ENCODE results near the gene STAC3.
A peak's percentile ranks its signal among the peaks of the same experiment; 100 is the strongest.

STAC3 gene

DNA sequence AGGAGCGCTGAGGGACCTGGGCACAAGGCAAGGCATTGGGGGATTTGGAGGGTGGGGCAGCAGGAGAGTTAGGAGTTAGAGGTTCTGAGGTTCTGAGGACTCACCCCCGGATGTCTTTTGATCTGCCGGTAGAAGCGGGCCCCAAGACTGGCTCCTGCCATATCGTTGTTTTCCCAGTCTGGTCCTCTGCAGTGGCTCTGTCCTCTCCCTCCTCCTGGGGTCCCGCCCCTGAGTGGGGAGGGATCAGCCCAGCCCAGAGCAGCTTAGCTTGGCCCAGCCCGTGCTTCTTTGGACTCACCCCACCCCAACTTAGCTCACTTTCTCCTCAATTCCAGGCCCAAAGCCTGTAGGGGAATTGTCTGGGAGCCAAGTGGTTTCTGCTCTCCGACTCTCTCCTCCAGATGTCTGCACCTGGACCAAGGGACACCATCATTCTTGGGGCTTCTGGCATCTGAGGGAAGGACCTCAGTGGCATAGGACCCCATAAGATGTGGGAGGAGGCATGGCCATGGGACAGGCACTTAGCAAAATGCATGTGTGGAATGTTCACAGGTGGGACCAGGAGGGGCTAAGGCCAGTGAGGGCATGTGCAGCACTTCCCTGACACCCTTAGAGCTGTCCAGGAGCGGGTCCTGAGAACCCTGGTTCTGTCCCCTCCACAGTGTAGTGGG, 13.9 kb downstream of the STAC3 start:
- DNase-seq = no peak

DNA sequence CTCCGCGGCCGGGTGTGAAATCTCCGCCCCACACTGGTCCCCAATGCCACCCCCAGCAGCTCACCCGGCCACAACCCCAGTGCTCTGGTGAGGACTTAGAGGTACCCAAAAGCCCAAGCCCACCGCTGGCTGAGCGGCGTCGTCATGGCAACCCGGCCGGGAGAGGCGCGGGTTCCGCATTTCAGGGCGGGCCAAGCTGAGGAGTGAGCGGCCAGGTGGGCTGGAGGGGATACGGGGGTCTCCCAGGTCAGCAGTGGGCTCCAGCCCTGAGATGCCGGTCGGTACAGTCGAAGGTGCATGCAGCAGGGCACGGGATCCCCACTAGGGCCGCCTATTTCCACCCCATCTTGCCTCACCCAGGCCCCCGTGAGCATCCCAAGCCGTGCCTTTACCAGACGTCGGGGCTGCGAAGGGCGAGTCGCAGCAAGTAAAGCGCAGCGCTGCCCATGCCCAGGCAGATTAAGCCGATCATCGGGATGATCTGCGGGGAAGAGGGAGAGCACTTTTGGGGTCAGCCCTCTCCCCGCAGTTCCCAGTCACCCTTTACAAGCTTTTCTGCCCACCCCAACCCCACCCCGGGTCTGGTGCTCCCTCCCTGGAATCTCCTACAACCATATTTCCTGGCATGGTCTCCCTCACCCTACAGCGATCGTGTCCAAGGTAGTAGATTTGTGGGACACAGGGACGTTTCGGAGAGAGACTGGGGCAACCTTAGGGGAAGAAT, 14.6 kb downstream of the STAC3 start:
- DNase-seq = no peak

DNA sequence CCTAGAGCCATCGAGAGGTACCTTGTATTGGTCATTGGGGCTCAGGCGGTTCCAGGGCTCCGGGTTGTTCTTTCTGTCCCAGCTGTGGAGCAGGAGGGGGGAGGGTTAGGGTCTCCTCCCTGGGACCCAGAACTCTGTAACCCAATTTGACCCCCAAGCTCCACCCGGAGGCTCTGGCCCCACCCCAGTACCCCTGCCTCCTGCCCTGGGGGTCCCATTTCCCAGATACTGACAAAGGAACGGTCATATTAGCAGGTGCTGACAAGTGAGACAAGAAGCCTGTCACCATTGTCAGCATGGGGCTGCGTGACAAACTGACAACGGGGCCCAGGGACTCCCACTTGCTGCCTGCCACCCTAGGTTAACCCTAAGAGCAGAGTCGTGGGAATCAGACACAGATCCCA, 15.3 kb downstream of the STAC3 start:
- no peak for DNase-seq

DNA sequence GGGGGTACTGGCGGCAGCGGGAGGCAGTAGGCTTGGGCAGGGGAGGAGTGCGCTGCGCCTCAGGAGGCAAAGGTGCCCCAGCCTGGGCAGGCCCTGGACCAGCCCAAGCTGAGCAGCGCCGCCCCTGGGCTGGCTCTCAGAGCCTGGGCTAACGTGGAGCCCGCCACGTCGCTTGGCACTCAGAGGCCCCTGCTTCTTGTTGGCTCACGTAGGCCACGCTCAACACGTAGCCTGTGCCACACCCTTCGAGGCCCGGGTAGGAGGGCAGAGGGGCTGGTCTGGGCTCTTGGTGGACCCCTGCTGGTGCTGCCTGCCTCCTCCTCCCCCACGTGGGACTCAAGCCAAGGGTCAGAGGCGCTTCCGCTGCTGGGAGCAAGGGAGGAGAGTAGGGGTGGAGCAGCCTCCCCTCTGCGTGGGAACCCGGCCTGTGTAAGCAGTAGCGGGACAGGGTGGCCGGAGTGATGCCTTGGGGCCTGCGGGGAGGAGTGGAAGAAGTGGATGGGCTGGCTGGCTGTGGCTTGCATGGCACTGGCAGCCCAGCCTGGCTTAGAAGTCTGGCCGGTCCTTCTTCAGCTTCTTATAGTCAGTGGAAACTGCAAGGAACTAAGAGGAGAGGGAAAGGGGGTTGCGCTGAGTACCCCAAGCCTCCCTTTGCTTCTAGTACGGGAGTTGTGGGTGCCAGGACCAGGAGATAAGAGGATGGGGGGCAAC, 15.8 kb downstream of the STAC3 start:
- DNase-seq = no peak

DNA sequence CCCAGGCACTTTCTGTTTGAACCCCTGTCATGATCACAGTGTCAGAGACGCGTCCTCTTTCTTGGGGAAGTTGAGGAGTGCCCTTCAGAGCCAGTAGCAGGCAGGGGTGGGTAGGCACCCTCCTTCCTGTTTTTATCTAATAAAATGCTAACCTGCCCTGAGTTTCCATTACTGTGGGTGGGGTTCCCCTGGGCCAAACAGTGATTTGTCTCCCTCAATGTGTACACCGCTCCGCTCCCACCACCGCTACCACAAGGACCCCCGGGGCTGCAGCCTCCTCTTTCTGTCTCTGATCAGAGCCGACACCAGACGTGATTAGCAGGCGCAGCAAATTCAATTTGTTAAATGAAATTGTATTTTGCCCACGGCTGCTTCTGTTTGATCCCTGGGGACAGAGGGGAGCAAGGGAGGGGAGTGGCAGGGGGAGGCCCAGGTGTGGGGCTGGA, 16.4 kb downstream of the STAC3 start:
- no peak for DNase-seq

DNA sequence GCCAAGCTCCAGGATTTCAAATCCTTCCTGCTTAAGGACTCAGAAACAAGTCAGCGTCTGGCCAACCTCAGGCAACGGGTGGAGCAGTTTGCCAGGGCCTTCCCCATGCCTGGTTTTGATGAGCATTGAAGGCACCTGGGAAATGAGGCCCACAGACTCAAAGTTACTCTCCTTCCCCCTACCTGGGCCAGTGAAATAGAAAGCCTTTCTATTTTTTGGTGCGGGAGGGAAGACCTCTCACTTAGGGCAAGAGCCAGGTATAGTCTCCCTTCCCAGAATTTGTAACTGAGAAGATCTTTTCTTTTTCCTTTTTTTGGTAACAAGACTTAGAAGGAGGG, 16.8 kb downstream of the STAC3 start:
- no peak for DNase-seq

DNA sequence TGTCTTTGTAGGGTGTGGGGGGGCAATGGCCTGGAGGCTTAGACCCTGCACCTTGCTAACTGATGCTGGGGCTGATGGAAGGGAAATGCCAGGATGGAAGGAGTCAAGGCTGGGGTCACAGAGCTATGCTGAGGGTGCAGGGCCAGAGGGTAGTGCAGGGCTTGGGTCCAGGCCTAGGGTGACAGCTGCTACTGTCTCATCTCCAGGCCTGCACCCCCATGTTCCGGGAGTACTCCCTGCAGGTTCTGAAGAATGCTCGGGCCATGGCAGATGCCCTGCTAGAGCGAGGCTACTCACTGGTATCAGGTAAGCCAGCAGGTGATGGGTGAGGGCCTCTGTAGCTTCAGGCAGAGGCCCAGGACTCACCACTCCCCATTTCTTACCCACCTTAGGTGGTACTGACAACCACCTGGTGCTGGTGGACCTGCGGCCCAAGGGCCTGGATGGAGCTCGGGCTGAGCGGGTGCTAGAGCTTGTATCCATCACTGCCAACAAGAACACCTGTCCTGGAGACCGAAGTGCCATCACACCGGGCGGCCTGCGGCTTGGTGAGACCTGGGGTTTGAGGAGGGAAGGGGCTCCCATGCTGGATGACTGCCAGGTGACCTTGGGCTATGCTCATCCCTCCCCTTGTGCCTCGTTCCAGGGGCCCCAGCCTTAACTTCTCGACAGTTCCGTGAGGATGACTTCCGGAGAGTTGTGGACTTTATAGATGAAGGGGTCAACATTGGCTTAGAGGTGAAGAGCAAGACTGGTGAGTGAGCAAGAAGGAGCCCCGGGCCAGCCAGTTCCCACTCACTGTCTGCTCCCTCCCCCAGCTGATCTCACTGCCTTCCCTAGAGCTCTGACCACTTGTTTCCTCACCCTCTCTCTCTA, 17.4 kb downstream of the STAC3 start:
- DNase-seq = no peak

DNA sequence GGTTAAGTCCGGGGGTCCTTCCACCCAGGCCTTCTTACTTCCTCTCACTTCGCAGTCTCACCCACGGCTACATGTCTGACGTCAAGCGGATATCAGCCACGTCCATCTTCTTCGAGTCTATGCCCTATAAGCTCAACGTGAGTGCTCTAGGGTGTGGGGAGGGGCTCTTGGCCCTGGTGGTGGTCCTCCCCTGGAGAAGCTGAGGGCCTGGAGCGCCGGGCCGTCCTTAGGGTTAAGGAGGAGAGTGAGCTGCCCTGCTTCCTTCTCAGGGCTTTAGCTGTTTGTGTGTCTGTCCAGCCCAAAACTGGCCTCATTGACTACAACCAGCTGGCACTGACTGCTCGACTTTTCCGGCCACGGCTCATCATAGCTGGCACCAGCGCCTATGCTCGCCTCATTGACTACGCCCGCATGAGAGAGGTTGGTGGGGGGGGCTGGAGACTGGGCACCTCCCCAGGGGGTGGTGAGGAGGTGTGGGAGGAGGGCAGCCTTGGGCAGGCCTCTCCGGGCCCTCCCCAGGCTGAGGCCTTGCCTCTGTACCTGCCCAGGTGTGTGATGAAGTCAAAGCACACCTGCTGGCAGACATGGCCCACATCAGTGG, 18.7 kb downstream of the STAC3 start:
- DNase-seq = no peak

DNA sequence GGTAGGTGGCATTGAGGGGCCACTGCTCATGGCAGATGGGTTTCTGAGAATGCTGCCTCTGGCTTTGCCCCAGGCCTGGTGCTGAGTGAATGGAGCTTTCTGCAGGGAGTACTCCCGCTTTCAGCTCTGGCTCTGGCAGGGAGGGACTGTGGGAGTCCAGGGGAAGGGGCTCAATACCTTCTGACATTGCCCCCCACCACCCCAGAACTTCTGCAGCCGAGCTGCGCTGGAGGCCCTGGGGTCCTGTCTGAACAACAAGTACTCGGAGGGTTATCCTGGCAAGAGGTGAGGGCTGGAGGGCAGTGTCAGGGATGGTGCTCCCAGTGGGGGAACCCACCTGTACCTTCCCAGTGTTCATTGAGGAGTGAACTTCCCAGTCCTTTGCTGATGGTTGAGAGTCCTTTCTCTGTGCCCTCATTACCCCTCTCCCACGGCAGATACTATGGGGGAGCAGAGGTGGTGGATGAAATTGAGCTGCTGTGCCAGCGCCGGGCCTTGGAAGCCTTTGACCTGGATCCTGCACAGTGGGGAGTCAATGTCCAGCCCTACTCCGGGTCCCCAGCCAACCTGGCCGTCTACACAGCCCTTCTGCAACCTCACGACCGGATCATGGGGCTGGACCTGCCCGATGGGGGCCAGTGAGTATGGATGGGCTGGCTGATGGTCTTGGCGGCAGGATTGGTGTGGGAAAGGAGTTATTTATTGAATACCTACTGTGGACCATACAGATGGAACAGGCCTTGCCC, 19.5 kb downstream of the STAC3 start:
- no peak for DNase-seq

DNA sequence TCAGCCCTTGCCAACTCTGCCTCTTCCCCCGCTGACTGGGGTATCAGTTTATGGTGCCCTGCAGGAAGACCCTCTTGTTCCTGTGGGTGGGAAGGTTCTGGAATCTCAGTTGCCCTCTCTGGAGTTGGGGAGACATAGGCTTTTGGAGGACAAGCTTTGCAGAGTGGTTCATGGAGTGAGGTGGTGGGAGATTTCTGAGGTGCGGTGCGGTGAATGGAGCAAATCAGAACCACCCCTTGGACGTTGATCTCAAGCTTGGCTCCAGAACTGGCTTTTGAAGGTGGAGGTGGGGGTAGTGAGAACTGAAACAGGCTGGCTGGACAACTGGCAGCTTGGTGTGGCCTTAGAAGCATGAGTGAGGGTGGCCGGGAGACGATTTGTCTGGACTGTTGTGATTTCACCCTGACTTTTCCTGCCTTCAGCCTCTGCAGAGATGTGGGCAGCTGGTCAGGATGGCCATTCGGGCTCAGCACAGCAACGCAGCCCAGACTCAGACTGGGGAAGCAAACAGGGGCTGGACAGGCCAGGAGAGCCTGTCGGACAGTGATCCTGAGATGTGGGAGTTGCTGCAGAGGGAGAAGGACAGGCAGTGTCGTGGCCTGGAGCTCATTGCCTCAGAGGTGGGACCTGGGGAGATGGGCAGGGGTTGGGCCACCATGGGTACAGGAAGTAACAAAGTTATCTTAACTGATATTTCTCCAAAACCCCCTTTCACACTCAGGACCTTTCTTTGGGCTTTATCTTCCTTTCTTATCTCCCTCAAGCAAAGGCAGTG, 20.4 kb downstream of the STAC3 start:
- DNase-seq = no peak

DNA sequence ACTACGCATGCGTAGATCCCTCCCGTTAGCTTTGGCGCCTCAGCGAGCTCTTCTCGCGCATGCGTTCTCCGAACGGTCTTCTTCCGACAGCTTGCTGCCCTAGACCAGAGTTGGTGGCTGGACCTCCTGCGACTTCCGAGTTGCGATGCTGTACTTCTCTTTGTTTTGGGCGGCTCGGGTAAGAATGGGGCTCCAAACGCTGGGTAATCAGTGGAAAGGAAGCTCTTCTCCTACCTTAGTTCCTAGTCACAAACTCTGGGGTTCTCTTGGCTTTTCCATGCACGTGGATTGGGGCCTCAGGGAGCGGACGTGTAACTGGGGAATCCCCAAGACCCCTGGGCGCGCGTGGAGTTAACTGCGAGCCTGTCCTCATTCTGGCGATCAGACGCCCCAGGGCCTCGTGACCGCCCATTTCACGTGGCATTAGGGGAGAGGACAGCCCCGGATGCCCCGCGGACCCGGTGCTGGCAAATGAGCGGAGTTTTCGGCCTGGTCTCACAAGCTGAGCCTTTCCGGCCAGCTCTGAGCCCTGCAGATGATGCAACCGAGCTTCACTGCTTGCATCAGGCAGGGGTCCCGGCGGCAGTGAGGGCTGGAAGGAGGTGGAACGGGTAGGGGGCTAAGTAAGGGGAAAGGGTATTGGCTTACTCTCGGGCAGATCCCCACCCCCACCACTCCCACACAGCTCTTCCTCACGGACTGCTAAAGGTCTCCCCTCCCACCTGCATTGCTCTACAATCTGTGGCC, 21.2 kb downstream of the STAC3 start, which contains the start of gene SHMT2:
Gene SHMT2 (plus strand): TSS at position 78 of the 747 bp plus-strand sequence. CDS start 68 bp downstream, at position 146.
- DNase-seq = peak in 55 of 56 donors; percentile 47 to 94 (median 85)

DNA sequence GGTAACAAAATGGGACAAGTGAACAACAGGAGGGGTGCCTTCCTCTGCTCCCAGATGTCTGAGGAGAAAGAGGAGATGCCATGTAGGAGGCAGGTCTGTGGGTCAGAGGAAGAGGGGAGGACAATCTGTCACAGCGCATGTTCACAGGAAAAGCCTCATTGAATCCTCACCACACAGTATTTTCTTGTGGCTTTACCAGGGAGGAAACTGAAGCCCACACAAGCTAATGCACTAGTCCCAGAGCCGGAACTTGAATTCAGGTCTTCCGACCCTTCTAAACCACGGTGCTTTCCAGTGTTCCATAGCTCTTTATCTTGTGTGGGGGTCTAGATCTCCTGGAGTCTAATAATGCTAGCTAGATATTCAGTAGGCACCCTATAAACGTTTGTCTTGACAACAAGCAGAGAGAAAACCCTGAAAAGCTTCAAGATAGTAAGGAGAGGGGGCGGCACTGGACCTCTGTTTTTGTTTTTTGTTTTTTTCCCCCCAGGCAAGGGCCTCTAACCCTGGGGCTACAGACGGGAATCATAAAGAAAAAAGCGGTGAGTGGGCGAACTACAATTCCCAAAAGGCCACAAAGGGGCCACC, 21.8 kb downstream of the STAC3 start:
- no peak for DNase-seq

DNA sequence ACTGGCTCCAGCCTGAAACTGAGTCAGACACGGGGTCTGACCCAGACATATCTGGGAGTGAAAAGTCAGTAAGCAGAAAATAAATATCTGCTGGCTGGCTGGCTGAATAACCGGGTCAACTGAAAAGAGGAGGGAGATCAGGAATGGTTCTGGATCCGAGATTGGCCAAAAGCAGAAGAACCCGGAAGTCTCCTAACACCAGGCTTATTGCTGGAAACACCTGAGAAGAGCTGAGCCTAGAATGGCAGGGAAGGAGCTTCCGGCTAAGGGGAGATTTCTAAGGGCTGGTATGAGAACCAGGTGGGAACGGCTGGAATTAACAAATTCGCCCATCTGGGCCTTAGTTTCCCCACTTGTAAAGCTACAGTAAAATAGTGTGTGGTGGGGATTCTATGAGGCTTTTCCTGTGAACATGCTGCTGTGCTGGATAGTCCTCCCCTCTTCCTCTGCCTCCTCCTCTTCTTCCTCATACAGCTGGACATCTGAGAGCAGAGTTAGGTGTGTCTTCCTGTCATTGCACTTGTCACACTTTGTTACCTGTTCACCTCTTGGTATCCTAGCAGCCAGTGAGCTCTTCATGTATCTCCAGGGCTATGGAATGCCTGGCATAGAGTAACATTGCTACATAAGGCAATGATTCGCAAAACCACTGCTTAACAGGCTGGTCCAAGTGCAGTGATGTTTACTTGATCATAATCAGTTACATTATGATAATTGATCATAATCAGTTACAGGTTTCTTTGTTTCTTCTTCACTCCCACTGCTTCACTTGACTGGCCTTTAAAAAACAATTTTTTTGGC, 23.5 kb downstream of the STAC3 start:
- no peak for DNase-seq

DNA sequence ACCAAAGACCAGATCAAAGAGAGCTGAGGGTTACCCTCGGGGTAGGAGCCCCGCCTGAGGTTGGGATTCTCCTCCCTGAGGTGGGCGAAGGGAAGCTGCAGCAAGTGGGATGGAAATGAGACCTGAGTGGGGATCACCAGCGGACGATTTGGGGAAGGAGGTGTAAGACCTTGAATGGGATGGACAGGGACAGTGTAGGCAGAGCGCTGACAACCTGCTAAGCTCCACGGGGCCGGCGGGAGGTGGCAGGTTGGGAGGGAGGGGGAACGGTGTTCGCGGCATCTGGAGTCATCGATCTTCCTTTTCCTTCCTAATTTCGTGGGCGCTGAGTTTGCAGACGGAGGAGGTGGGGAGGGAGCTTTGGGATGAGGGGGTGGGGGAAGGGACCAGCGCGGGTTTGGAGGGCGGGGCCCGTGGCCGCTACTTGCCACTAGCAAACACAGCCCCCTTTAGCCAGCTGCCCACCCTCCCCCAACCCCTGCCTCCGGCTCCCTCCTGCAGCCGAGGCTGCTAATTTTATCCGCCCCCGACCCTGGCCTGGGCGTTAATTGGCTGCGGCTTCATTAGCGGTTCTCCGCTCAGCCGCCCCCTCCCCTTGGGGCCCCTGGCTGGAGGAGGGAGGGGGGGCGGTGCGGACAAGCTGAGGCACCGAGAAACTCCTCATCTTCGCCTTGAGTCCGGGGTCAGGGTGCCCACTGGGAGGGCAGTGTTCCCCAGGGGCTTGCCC, 24.2 kb downstream of the STAC3 start:
- peak in 1 of 56 donors; percentile 45 for DNase-seq

DNA sequence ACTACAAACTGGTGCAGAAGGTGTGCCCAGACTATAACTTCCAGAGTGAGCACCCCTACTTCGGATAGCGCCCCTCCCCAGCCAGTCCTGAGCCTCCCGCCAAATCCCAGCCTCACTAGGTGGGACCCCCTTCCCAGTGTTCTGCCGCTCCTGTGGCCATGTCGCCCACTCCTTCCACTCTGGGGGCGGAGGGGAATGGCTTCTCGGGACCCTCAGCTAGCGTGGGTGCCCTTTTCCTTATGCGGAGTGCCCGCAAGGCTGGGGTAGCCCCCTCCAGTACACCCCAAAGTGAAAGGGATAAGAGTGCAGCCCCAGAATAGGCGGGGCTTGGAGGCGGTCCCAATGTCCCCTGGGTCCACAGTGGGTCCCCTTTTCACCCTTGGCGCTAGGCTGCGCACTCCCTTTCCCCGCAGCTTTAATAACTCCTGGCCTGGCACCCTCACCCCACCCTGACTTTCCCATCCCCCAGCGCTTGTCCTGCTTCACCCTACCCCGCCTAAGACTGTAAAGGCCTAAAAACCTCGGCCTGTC, 25.2 kb downstream of the STAC3 start:
- DNase-seq = no peak

DNA sequence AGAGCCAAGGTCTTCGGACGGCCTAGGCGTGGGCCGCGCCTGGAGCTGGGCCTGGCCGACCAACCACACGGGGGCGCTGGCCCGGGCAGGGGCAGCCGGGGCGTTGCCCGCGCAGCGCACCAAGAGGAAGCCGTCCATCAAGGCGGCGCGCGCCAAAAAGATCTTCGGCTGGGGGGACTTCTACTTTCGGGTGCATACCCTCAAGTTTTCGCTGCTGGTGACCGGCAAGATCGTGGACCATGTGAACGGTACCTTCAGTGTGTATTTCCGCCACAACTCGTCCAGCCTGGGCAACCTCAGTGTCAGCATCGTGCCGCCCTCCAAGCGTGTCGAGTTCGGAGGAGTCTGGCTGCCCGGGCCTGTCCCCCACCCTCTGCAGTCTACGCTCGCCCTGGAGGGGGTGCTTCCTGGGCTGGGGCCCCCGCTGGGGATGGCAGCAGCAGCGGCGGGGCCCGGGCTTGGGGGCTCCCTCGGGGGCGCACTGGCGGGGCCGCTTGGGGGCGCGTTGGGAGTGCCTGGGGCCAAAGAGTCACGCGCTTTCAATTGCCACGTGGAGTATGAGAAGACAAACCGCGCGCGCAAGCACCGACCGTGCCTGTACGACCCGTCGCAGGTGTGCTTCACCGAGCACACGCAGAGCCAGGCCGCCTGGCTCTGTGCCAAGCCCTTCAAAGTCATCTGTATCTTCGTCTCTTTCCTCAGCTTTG, 25.9 kb downstream of the STAC3 start:
- peak in 1 of 56 donors; percentile 20 for DNase-seq

Measured in nucleus accumbens (tissue), 56 donors.